Measurements from ENCODE around the gene SGPL1.

Gene SGPL1

DNA sequence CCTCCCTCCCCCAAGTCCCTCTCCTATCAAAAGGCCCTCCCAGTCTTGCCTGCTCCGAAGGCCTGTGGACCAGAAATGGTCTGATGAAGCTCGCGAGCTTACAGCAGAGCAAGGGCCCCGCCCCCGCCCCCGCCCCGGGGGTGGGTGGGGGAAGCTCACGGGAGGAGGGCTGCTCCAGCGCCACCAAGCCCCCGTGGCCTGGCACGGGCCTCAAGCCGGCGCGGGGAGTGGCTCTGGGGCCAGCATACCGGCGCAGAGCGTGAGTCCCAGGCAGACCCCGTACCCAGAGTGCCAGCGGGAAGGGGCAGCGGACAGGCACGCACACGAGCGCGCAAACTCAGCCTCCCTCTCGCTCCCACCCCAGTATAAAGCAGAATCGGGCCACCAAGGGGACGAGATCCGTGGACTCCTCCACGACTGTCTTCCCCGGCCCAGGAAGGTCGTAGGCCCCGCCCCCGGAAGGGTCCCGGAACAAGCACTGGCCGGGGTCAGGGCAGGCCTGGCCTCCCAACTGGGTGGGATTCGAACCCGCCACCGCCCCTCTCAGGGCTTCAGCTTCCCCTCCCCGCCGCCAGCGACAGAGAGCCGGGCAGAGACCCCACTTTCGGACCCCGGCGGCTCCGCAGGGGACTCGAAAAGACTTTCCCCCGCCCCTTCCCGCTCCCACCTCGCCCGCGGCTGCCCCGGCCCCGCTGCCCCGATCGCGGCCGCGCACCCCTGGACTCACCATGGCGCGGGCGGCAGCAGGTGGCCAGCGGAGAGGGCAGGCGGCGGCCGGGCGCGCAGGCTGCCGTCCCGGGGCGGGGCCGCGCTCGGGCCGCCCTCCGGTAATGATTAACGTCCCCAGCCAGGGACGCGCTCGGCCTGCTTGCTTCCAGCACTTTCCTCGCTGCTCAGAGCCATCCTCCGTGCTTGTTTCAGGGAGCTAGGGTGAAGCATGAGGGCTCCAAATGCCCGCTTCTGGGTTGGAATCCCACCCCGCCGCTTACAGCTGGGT, 72.4 kb downstream of the SGPL1 start, which contains the start of gene PCBD1:
Gene PCBD1 (minus strand): TSS at position 762 of the 997 bp plus-strand sequence. CDS start 32 bp downstream, at position 730.
- DNase-seq: peak; percentile 54 to 62

- no peak for DNase-seq
Measured at GRCh38 chr10:70889291-70889690, 73.5 kb downstream of the SGPL1 start.

DNA sequence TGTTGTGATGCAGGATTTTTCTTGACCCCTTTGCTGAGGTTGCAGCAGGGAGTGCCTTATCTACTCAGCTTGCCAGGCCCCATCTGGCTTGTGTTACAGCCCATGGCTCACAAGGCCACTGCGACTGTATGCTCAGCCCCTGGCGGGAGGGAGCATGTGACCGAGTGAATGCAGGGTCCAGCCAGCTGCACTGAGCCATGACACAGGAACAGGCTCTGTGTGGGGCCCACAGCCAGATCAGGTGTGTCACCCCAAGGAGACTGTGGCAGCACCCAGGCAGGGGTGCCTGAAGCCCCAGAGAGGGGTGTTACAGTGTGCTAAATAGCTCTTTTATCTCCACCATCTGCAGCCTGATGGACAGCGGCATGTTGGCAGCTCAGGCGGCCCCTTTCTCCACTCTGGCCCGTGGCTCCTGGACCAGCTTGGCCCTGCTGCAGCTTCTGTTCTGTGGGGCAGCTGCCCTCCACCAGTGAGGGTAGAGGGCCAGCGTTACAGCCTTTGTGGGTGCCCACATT, 75.2 kb downstream of the SGPL1 start:
- DNase-seq: no peak

DNA sequence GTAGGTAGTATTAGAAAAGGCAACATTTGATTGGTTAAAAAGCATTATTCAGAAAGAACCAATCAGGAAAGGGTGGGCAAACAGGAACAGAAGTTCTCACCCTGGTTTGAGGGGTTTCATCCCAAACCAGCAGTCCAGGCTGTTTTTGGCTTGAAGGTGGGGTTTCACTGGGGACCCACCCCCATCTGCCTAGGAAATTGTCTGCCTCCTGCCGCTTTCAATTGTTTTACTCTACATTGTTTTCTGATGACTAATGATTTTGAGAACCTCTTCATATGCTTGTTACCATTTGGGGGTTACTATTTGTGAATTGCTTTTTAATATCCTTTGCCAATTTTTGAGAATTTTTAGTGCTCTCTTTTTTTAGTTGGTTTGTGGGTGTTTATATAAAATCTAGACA, 75.9 kb downstream of the SGPL1 start:
- no peak for DNase-seq

DNA sequence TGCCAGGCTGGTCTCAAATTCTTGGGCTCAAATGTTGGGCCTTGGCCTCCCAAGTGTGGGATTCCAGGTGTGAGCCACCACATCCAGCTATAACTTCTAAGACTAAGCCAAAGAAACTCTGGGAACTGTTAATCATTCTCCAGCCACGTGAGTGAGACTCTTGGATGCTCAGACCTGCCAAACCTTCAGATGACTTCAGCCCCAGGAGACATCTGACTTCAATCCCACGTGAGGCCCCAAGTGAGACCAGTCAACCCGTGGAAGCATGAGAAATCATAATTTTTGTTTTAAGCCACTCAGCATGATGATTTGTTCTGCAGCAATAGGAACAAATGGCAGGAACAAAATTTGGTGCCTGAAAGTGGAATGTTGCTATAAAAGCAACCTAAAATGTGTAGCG, 76.9 kb downstream of the SGPL1 start:
- no peak for DNase-seq

DNA sequence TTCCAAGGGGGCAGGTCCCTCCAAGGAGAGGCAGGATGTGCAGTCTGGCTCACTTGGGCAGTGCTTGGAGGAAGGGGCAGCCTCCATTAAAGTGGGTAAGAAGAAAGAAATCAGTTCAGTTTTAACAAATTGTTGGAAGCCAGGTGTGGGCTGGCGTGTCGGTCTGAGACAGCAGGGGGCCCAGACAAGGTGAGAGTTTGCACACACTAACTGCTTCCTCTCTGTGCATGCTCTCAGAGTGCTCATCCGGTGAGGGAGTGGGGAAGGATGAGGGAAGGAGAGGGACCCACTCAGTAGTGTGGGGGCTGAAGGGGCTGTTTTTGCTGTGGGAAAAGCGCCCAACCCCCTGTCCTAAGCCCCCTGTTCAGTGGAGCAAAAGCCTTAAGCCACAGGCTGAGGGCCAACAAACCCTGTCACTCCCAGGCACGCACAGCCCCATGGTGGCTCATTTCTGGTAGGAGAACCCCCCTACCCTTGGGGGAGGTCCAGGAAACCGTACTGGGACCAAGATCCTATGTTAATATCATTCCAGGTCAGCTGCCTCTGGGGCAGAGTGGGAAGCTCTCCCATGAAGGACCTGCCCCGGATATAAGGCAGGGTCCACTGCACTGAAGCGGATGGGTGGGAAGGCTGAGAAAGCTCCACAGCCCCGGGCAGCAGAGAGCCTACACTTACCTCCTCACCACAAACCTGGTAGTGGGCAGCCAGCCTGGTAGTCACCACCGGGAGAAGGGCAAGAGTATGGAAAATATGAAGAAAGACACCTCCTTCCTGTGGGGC, 77.7 kb downstream of the SGPL1 start:
- DNase-seq: no peak

DNA sequence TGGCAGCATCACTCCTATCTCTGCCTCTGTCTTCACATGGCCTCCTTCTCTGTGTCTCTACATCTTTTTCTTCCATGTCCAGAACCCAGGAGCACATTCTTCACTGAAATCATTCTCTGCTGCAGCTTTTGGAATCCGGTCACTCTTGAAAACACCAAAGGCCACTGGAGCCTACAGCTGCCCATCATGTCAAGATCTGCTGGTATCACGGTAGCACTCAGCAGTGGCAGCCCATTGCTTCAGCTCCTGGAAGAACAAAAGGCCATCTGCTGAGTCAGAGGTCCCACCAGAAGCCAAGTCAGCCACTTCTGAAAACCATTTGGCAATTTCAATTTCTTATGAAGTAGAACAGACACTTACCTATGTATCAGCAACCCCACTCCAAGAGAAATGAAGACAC, 78.7 kb downstream of the SGPL1 start:
- DNase-seq: no peak

DNA sequence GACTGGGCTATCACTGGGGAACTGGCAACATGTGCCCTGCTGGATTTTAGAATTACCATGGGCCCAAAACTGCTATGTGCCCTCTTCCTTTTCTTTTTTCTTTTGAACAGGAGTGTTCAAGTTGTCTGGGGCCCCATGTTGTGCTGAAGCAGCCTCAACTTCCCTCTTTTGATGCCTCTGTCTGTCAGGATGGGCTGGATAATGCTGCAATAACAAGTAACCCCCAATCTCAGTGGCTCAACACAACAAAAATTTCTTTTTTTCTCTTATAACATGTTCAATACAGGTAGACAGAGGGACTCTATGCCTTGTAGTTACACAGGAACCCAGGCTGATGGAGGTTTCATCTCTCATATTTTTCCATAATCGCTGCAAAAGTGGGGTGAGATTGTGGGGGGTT, 80.8 kb downstream of the SGPL1 start:
- DNase-seq: no peak

- no peak for DNase-seq
Measured at GRCh38 chr10:70898687-70899086, 82.9 kb downstream of the SGPL1 start.

- DNase-seq: no peak
Measured at GRCh38 chr10:70899096-70899495, 83.3 kb downstream of the SGPL1 start.

DNA sequence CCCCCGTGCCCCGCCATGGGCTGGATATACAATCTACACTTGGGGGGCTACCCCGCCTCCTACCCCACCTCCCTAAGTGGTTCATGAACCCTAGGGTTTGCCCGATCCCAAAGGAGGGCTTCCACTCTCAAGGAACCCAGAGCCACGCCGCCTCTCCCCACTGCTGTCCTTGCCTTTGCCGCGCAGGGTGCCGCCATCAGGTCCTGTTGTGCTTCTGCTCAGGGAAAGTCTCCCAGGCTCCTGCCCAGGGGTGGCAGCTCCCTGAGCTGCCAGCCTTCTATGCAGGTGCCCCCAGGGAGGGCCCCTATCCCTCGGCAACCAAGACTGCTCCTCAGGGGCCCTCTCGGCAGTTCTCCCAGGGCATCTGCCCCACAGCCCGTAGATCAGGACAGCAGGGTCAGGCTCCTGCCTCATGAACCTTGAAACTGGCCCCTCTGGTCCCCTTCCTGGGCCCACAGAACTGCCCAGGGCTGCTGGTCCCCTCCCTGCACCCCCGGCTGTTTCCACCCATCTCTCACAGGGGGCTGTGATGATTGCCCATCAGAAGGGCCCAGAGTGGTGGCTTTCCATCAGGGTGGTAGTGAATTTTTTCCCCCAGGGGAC, 85.6 kb downstream of the SGPL1 start:
- no peak for DNase-seq

GRCh38 chr10:70902661-70903261, 87.0 kb downstream of the SGPL1 start:
- DNase-seq: no peak

DNA sequence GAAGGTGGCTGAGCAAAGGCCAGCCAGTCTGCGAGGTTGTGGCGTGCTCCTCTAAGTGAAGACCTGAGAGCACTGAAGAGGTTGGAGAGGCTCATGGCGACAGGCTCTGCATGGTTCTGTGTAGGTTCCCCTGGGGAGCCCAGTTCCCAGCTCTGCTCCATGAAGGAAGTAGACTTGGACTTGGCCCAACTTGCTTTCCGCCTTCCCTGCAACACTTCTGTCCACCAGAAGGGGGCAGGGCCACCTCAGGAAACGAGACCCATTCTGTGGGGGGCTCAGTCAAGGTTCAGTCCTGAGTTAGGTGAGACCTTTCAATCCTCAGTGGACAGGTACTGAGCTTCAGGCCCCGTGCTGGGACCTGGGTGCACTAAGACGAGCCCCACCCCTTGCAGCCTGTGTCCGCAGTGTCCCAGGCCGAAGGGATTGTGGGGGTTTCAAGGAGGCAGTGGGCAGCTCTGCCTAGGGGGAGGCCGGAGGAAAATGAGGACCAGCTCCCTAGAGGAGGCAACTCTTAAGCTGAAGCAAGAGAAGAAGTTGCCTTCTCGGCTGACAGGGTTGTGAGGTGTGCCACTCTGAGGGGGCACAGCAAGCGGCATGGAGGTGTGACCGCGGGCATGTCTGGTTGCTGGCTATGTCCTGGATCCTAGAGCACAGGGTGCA, 87.6 kb downstream of the SGPL1 start:
- DNase-seq: peak; percentile 30

DNA sequence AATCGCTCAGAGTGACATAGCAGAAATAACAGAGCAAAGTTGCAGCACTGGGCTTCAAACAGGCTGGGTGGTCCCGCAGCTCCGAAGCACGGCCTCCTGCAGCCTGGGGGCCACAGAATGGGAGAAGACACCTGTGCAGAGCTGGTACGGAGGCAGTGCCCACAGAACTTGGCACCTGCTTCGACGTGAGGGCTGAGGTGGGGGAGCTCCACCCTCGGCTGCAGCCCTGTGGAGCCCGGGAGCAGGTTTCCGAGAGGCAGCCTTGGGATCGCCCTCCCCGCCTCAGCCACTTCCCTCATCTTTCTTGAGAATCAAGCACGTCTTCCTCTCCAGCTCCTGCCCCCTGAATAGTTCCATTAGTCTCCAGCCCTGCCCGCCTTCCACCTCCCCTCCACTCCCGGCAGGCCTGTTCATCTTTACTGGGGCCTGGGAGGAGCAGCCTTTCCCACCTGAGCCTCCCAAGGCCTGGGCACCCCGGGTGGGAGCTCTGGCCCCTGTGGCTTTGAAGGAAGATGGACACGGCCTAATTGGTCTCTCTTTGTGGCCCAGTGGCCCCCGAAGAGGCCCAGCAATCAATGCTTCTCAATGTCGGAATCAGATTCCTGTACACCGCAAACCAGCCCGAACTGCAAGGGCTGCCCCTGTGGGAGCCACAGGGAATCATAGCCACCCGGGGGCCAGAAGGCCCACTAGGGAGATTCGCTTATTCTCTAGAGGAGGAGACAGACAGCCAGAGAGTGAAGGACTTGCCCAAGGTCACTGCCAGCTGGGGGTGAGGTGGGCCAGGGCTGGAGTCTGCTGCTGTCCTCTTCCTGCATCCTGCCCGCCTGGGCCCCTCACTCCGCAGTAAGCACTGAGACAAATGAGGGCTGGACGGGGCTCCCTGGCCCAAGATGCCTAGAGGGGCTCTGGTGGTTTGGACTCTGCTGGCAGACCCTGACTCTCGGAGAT, 89.6 kb downstream of the SGPL1 start:
- no peak for DNase-seq

GRCh38 chr10:70906031-70906783, 90.5 kb downstream of the SGPL1 start:
- DNase-seq: no peak

DNA sequence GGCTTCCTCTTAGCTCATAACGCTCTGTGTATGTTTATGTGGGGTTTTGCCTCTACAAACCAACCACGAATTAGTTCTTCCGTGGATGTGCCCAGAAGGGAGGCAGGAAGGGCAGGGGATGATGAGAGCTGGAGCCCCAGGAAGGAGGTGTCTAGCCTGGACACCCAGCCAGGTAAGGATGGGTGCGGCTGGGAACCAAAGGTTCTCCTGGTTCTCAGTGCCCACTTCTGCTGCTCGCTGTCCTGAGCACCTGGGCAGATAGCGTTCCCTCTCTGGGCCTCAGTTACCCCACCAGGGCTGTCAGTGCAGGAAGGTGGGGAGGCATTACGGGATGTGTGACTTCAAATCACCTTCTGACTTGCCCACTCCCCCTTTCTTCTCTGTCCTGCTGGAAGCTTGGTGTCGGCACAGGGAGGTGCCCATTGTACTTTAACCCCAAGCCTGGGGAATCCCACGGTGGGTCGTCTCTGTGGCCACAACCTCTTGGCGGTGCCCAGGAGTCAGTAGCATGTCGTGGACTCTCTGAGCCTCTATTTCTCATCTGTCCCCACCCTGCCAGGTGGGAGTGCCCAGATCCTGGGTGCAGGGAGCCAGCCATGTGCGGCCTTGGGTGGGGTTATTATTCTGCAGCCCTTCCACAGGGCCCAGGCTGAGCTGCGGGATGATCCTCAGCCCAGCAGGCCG, 91.3 kb downstream of the SGPL1 start:
- no peak for DNase-seq

DNA sequence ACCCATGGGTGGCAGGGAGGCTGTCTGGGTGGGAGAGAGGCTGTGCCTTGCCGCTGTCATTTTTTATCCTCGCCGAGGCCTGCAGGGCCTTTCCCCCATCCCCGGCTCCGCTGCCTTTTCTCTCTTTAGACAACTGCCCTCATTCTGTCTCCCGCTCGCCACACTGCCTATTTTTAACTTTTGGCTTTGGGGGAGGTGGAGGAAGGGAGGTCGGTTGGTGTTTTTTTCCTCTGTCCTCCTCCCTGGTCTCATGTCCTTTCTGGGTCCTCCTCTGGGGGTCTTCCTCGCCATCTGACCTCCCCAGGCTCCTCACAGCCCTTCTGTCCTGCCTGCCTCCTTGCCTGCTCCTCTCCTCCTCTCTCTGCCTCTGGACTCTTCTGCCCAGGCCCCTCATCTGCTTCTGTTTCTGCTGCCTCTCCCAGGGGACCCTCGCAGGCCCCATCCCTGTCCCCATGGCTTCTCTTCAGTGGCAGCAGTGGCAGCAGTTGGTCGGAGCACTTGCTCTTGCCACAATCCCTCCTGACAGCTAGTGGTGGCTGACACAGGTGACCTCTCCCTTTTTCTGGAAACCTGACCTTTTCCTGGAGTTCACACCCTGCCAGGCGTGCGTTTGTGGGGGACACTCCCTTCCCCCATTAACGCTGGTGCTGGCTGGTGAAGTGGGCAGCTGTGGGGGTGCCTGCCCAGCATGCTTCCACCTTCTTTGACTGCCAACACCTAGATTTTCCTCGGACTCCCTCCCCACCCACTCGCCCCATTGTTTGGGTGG, 92.1 kb downstream of the SGPL1 start:
- no peak for DNase-seq

DNA sequence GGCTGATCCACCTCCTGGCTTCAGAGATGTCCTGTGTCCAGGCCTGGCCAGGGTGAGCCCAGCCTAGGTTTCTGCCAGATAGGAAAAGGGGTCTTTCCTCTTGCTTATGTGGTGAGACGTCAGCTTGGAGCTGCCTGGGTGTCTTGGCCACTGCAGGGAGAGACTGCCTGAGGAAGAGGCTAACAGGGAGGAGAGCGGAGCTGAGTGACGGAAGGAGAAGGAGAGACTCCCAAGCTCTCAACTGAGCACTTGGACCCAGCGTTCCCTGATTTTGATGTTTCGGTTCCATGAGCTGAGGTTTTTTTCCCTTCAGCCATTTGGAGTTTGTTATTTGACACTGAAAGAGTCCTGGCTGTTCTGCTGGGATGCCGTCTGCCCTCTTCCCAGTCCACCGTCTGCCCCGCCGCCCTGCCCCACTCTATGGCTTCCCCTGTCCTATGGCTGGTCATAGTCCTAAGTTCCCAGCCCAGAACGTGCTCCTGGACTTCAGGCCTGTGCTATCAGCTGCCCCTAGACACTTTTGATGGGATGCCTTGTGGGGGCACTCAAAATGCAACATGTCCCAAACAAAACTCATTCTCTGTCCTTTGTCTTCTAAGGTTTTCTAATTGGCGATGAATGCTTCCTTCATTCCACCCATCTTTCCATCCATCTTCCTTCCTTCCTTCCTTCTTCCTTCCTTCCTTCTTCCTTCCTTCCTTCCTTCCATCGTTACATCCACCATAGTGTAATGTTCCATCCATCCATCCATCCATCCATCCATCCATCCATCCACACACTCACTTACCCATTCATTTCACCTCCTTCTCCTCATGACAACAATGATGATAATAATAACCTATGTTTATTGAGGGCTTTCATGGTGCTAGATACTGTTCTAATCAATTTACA, 92.9 kb downstream of the SGPL1 start:
- DNase-seq: no peak
